NT2/D1 (cell line): ENCODE results near the gene DIPK1C.

Source experiments
- DNase-seq: peaks from one replicate; pipeline ENCODE4 v3.0.0-alpha.2; 2011; ENCODE audit warnings: low read depth, low spot score
- H3K27me3 ChIP-seq: 2 replicates; pipeline ENCODE4 v1.6.0; 2011; ENCODE audit warnings: mild to moderate bottlenecking; ENCODE audit not compliant: insufficient read length, insufficient read depth
- H3K36me3 ChIP-seq: 2 replicates; pipeline ENCODE4 v1.6.1; 2011; ENCODE audit warnings: mild to moderate bottlenecking, low read length, mixed read lengths; ENCODE audit not compliant: insufficient read depth, insufficient read length
- H3K4me1 ChIP-seq: 2 replicates; pipeline ENCODE4 v1.5.1; 2011; ENCODE audit not compliant: insufficient read depth, insufficient read length
- H3K4me3 ChIP-seq: 2 replicates; pipeline ENCODE4 v1.5.1; 2011; ENCODE audit warnings: low read depth; ENCODE audit not compliant: insufficient read length
- H3K9ac ChIP-seq: 2 replicates; pipeline ENCODE4 v1.6.0; 2011; ENCODE audit warnings: low read depth; ENCODE audit not compliant: insufficient read length
- H3K9me3 ChIP-seq: 2 replicates; pipeline ENCODE4 v1.5.1; 2011; ENCODE audit warnings: mild to moderate bottlenecking, low read length; ENCODE audit not compliant: insufficient read depth
- SUZ12 ChIP-seq: IDR thresholded peaks from 2 replicates; pipeline ENCODE4 v1.6.1; 2011; ENCODE audit not compliant: insufficient read length, insufficient read depth; ENCODE audit errors: extremely low read depth
- YY1 ChIP-seq: IDR thresholded peaks from 2 replicates; pipeline ENCODE4 v1.6.1; 2011; ENCODE audit not compliant: insufficient read length, insufficient read depth
- ZNF274 ChIP-seq: IDR thresholded peaks from 2 replicates; pipeline ENCODE4 v1.6.1; 2011; ENCODE audit warnings: mild to moderate bottlenecking, low read depth, low read length

Gene DIPK1C

DNA sequence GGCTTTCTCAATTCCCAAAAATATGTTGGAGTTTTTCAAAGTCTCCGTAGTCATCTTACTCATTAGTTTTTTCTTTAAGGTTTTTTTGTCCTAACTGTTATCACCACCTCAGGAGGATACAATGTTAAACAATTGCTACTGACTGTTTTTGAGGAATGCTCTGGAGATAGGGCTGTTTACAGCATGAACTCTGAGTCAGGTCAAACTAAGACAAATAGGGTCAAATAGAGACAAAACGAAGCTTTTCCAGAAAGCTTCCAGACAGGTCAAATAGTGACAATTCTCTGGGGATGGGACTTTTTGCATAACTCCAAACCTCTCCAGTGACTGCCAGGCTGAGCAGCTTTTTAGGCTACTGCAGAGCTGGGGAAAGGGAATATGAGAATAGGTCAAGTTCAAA lies 15.2 kb upstream of the DIPK1C start:
- H3K9ac ChIP-seq = no peak overlapping the region

DNA sequence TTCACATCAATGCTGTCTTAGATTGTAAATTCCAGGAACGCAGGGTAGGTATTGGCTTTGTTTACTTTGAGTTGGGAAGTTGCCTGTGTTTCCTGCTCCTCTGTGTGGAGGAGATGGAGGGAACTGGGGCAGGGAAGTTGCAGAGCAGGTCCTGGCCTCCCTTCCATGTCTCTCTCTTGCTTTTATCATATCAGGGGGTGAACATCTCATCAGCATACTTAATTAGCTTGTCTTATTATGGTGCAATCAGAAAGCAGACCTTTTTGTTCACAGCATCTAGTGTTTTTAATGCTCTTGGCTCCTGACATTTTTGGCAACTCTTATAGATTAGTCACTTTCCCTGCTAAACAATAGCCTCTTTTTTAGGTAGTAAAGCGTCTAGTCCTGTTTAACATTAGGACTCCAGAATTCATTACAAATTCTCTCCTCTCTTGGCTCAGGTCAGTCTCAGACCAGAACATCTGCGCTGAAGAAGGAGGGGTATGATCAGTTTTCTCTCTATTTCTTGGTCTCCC lies 11.5 kb upstream of the DIPK1C start:
- H3K4me1 ChIP-seq = no peaks in the 10 kb centered on the region
- H3K4me3 ChIP-seq = no peak overlapping the region
- DNase-seq = no peak
- peaks cover 9% of the 10 kb centered on the region for H3K9me3 ChIP-seq
- H3K36me3 ChIP-seq = no peaks in the 10 kb centered on the region
- H3K27me3 ChIP-seq = no peaks in the 10 kb centered on the region
- H3K9ac ChIP-seq = no peak overlapping the region
- no peak for TF ChIP-seq YY1
- no peak for TF ChIP-seq ZNF274
- no peak for TF ChIP-seq SUZ12

More for the DNA sequence above, 15.2 kb upstream of the DIPK1C start:
- H3K9me3 ChIP-seq = peaks cover 9% of the 10 kb centered on the region
- no peak for DNase-seq
- H3K4me1 ChIP-seq = no peaks in the 10 kb centered on the region
- no peak for TF ChIP-seq YY1
- no peak for TF ChIP-seq ZNF274
- H3K27me3 ChIP-seq = no peaks in the 10 kb centered on the region
- no peak overlapping the region for H3K4me3 ChIP-seq
- no peaks in the 10 kb centered on the region for H3K36me3 ChIP-seq

DNA sequence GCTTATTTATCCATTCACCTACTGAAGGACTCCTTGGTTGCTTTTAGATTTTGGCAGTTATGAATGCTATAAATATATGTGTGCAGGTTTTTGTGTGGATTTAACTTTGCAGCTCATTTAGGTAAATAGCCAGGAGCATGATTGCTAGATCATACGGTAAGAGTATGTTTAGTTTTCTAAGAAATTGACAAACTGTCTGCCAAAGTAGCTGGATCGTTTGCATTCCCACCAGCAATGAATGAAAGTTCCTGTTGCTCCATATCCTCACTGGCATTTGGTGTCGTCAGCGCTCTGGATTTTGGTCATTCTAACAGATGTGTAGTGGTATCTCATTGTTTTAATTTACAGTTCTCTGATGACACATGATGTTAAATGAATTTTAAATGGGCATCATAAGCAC lies 8.7 kb upstream of the DIPK1C start:
- H3K27me3 ChIP-seq = no peaks in the 10 kb centered on the region
- no peak overlapping the region for H3K9ac ChIP-seq
- TF ChIP-seq YY1 (no peak), SUZ12 (no peak), ZNF274 (no peak)

DNA sequence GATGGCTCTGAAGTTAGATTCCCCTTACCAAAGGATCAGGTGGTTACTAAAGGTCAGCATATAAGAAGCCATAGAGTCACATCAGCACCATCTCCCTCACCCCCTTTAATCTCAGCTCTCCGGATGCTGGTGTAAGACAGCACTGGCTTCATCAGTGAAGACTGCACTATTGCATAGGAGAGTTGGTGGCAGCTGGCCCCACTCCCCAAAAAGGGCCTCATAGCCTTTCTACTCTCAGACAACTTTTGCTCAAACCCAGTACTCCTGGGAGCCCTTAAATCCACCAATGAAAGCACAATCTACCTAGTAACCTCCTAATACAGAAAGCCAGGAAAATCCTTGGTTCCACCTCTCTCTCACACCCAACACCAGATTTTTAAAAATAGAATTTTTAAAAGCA lies 6.9 kb upstream of the DIPK1C start:
- H3K36me3 ChIP-seq = no peaks in the 10 kb centered on the region
- H3K9me3 ChIP-seq = no peaks in the 10 kb centered on the region
- no peak overlapping the region for H3K4me3 ChIP-seq
- TF ChIP-seq ZNF274 (no peak), SUZ12 (no peak), YY1 (no peak)
- no peaks in the 10 kb centered on the region for H3K4me1 ChIP-seq
- no peak for DNase-seq
- no peaks in the 10 kb centered on the region for H3K27me3 ChIP-seq
- no peak overlapping the region for H3K9ac ChIP-seq

More for the DNA sequence above, 8.7 kb upstream of the DIPK1C start:
- H3K9me3 ChIP-seq = peaks cover 9% of the 10 kb centered on the region
- no peaks in the 10 kb centered on the region for H3K36me3 ChIP-seq
- H3K4me3 ChIP-seq = no peak overlapping the region
- no peak for DNase-seq
- H3K4me1 ChIP-seq = no peaks in the 10 kb centered on the region

DNA sequence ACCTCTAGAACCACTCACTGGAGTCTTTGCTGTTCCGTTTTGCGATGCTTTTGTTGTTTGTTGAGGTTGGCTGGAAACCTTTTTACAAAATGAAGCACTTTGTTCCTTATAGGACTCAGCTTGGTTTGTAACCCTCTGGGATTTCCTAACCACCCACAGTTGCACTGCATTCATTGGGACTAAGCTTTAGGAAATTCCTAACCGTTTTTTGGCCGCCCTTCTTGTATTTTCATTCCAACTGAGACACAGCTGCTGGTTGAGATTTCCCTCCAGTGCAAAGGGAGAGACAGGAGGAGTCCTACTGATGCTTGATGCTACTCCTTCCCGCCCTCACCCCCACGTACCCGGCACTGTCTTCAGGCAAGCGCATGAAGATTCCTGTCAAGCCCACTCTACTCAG lies 6.1 kb upstream of the DIPK1C start:
- Histone ChIP-seq H3K36me3 (no peaks in the 10 kb centered on the region), H3K9me3 (no peaks in the 10 kb centered on the region), H3K4me3 (no peak overlapping the region), H3K9ac (no peak overlapping the region), H3K27me3 (peaks cover 7% of the 10 kb centered on the region), H3K4me1 (no peaks in the 10 kb centered on the region)
- TF ChIP-seq YY1 (no peak), SUZ12 (no peak), ZNF274 (no peak)
- DNase-seq = no peak

DNA sequence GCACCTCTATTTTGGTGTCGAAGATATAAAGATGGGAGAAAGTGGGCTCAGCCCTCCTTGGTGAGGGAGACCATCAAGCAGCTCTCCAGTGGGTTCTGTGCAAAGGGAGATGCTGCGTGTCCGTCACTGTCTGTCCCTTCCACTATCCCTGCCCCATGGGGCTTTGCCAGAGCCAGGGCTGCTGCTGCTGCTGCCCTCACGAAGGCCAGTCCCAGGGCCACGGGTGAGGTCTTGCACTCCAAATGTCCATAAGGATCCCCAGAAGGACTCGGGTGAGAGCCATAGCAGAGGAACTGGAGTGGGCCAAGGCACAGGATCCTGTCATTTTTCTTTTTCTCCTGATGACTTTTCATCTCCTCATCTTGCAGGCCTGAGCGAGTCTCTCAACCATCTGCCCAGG lies 3.7 kb upstream of the DIPK1C start:
- no peak overlapping the region for H3K9ac ChIP-seq
- no peak overlapping the region for H3K4me3 ChIP-seq
- H3K27me3 ChIP-seq = peaks cover 30% of the 10 kb centered on the region
- no peaks in the 10 kb centered on the region for H3K4me1 ChIP-seq
- no peaks in the 10 kb centered on the region for H3K36me3 ChIP-seq
- no peaks in the 10 kb centered on the region for H3K9me3 ChIP-seq
- TF ChIP-seq YY1 (no peak), SUZ12 (no peak), ZNF274 (no peak)
- DNase-seq = no peak

DNA sequence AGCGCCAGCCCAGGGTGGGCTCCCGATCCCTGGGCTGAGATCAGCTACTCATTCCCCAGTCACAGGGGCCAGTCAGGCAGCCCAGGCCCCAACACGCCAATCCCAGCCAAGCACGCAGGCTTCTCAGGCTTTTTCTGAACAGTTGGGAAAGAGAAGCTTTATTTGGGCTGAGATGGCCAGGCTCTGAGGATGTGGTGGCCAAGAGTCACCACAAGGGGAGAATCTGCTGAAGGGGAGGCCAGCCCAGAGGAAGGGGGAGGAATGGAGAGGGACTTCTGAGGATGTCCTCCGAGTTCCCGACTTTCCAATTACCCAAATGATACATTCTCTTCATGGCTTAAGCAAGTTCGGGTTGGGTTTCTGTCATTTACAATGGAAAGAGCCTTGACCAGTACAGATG lies 2.8 kb upstream of the DIPK1C start:
- peak; percentile 23 for DNase-seq
- TF ChIP-seq YY1 (no peak), SUZ12 (no peak), ZNF274 (no peak)
- Histone ChIP-seq H3K27me3 (peaks cover 39% of the 10 kb centered on the region), H3K9me3 (no peaks in the 10 kb centered on the region), H3K4me1 (no peaks in the 10 kb centered on the region), H3K36me3 (no peaks in the 10 kb centered on the region), H3K4me3 (no peak overlapping the region), H3K9ac (no peak overlapping the region)
